ENCODE results near the gene APEH.

DNA sequence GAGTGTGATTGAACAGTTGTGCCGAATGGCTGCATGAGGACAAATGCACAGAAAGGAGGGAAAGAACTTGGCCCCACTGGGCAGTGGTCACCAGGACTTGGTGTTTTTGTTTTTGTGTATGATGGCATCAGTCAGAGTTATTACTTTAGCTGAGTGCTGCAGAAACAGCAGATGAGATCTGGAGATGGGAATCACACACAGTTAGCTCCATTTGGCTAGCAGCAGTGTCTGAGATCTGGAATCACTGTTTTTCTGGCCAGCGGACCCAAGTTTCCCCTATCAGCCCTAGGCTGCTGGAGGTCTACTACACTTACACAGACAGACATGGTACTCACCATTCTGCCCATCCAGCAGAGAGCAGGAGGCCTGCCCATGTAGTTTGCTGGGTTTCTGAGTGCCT, 45.9 kb upstream of the APEH start:
- TF ChIP-seq GABPB1 (CRISPR knock-in tag; IDR thresholded peaks at IDR 0.05) = no peak
- TF ChIP-seq, protein P1, sequence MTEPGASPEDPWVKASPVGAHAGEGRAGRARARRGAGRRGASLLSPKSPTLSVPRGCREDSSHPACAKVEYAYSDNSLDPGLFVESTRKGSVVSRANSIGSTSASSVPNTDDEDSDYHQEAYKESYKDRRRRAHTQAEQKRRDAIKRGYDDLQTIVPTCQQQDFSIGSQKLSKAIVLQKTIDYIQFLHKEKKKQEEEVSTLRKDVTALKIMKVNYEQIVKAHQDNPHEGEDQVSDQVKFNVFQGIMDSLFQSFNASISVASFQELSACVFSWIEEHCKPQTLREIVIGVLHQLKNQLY (CRISPR knock-in tag; IDR thresholded peaks at IDR 0.05) = no peak
- no peak for TF ChIP-seq FOXJ3 (CRISPR knock-in tag; IDR thresholded peaks at IDR 0.05; ENCODE audit: borderline replicate concordance)
- TF ChIP-seq, protein P2, sequence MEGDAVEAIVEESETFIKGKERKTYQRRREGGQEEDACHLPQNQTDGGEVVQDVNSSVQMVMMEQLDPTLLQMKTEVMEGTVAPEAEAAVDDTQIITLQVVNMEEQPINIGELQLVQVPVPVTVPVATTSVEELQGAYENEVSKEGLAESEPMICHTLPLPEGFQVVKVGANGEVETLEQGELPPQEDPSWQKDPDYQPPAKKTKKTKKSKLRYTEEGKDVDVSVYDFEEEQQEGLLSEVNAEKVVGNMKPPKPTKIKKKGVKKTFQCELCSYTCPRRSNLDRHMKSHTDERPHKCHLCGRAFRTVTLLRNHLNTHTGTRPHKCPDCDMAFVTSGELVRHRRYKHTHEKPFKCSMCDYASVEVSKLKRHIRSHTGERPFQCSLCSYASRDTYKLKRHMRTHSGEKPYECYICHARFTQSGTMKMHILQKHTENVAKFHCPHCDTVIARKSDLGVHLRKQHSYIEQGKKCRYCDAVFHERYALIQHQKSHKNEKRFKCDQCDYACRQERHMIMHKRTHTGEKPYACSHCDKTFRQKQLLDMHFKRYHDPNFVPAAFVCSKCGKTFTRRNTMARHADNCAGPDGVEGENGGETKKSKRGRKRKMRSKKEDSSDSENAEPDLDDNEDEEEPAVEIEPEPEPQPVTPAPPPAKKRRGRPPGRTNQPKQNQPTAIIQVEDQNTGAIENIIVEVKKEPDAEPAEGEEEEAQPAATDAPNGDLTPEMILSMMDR (IDR thresholded peaks at IDR 0.05) = no peak
- TF ChIP-seq, protein P3, sequence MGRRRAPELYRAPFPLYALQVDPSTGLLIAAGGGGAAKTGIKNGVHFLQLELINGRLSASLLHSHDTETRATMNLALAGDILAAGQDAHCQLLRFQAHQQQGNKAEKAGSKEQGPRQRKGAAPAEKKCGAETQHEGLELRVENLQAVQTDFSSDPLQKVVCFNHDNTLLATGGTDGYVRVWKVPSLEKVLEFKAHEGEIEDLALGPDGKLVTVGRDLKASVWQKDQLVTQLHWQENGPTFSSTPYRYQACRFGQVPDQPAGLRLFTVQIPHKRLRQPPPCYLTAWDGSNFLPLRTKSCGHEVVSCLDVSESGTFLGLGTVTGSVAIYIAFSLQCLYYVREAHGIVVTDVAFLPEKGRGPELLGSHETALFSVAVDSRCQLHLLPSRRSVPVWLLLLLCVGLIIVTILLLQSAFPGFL (CRISPR knock-in tag; IDR thresholded peaks at IDR 0.05; ENCODE audit: borderline replicate concordance) = no peak
- no peak for TF ChIP-seq AFF4 (CRISPR knock-in tag; IDR thresholded peaks at IDR 0.05; ENCODE audit: borderline replicate concordance)
- no peak for TF ChIP-seq NR3C1 (CRISPR knock-in tag; conservative IDR thresholded peaks at IDR 0.05; ENCODE audit: low read depth)
